Uterus (tissue), 4 donors: ENCODE results near the gene PSTPIP1. TPM values are rescaled to one million over a fixed set of nuclear protein-coding genes. Genes with fewer than 3 reads are reported as not detected.

Source experiments
- DNase-seq, 2 donors: peaks; one replicate each; pipeline ENCODE4 v3.0.0-alpha.2; 2019 to 2020
- H3K27ac ChIP-seq, 2 donors: fragments of 200-600 bp; sonication (generic); 1 replicate in 1 of 2; 2 replicates in 1 of 2; pipeline ENCODE4 v1.5.1; 2016 to 2018
- H3K27me3 ChIP-seq, 2 donors: fragments of 200-600 bp; sonication (generic); one replicate each; pipeline ENCODE4 v1.5.1; 2018 to 2019; ENCODE audit warnings: control low read depth in 1 of 2
- H3K36me3 ChIP-seq, 2 donors: fragments of 200-600 bp; sonication (generic); one replicate each; pipeline ENCODE4 v1.5.1; 2019; ENCODE audit warnings: control low read depth in 1 of 2
- H3K4me1 ChIP-seq, 2 donors: fragments of 200-600 bp; sonication (generic); one replicate each; pipeline ENCODE4 v1.5.1; 2018 to 2019; ENCODE audit warnings: control low read depth in 1 of 2
- H3K4me3 ChIP-seq, 2 donors: fragments of 200-600 bp; sonication (generic); 1 replicate in 1 of 2; 2 replicates in 1 of 2; pipeline ENCODE4 v1.5.1; 2018 to 2019; ENCODE audit warnings: mild to moderate bottlenecking in 1 of 2
- H3K9me3 ChIP-seq, 2 donors: fragments of 200-600 bp; sonication (generic); one replicate each; pipeline ENCODE4 v1.5.1; 2019; ENCODE audit warnings: control low read depth in 1 of 2
- CTCF ChIP-seq, 4 experiments: fragments of 200-600 bp in 2 of 4; fragments of 450-650 bp in 2 of 4; sonication (generic) in 2 of 4; IDR thresholded peaks; one replicate each; pipeline ENCODE4 v1.5.1; 2016 to 2019; ENCODE audit warnings: antibody characterized with exemption in 4 of 4, mild to moderate bottlenecking in 2 of 4, moderate library complexity in 1 of 4
- POLR2A ChIP-seq, 2 donors: fragments of 450-650 bp; IDR thresholded peaks; one replicate each; pipeline ENCODE4 v1.6.1; 2016; ENCODE audit warnings: antibody characterized with exemption in 2 of 2, mild to moderate bottlenecking in 1 of 2, moderate library complexity in 1 of 2
- intact Hi-C: fragments of 100-400 bp; cut with DNase I; formaldehyde crosslinking; loops from one replicate; pipeline ENCODE4 v1.15.1; 2023; ENCODE audit warnings: low total_unique reads
- total RNA-seq, 4 donors: library from RNA; depleted of rRNA in 3 of 4; stranded (reverse); fragments of >200 nt in 3 of 4; gene quantifications; one replicate each; pipeline versions ENCODE4 v1.1.0 to v1.2.4, GENCODE V29; 2014 to 2023
- donor health status: DM: yes; HTN: yes; CAD: no.

PSTPIP1 gene
- total RNA-seq, 4 donors from 2014 or later: 1.3 to 10.0 (median 4.7) TPM; not detected in 1

DNA sequence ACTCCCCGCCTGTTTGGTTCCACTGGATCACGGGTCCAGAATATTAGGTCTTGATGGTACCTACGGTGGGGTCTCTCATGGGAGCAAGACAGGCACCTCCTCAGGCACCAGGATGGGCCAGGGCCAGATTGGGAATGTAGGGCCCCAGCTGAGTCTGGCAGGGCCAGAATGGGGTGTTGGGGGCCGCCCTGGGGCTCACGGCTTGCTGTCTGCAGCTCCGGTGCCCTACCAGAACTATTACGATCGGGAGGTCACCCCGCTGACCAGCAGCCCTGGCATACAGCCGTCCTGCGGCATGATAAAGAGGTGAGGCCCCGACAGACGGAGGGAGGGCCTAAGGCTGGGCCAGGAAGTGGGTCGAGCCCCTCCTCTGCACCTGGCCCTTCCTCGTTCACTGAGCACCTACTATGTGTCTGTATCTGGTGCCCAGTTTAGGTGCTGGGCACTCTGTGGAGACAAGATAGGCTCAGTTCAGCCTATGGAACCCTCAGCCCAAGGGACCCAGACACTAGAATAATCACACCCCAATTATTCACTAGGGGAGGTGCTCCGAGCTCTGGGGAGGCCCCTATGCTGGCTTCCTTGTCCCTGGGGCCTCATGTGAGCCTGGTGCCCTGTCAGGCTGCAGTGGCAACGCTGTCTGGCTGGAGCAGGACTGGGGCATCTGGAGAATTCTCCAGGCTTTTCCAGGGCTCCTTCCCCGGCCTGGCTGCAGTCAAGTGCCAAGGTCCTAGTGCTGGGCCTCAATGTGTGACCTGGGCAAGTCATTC, 37.9 kb downstream of the PSTPIP1 start:
- TF ChIP-seq CTCF (IDR thresholded peaks at IDR 0.05) (no peak), POLR2A (IDR thresholded peaks at IDR 0.05) (no peak)
- Histone ChIP-seq H3K9me3 (no peaks in the 10 kb centered on the region), H3K4me1 (no peaks in the 10 kb centered on the region), H3K27ac (no peak overlapping the region), H3K36me3 (no peaks in the 10 kb centered on the region), H3K4me3 (no peak overlapping the region), H3K27me3 (no peaks in the 10 kb centered on the region)
- intact Hi-C loops: no loop called here
- peak in 1 of 2 donors; percentile 11 for DNase-seq

DNA sequence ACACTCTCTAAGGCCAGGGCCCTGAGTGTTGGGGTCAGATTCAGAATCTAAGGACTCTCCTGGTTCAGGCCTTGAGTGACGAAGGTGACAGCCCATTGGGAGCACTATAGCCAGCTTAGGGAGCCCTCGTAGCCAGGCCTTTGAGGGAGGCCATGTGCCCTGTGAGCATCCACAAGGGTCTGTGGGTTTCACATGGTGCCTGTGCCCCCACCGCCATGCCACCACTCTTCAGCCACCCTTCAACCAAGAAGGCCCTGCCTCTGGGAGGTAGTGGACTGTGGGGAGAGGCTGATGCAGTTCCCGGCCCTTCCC, 38.4 kb downstream of the PSTPIP1 start:
- no peaks in the 10 kb centered on the region for H3K27me3 ChIP-seq
- DNase-seq: peak in 1 of 2 donors; percentile 8
- no peak overlapping the region for H3K4me3 ChIP-seq
- no peaks in the 10 kb centered on the region for H3K4me1 ChIP-seq
- no peaks in the 10 kb centered on the region for H3K36me3 ChIP-seq
- H3K9me3 ChIP-seq: no peaks in the 10 kb centered on the region
- TF ChIP-seq POLR2A (IDR thresholded peaks at IDR 0.05) (no peak), CTCF (IDR thresholded peaks at IDR 0.05) (no peak)
- no peak overlapping the region for H3K27ac ChIP-seq
- intact Hi-C loops: no loop called here

DNA sequence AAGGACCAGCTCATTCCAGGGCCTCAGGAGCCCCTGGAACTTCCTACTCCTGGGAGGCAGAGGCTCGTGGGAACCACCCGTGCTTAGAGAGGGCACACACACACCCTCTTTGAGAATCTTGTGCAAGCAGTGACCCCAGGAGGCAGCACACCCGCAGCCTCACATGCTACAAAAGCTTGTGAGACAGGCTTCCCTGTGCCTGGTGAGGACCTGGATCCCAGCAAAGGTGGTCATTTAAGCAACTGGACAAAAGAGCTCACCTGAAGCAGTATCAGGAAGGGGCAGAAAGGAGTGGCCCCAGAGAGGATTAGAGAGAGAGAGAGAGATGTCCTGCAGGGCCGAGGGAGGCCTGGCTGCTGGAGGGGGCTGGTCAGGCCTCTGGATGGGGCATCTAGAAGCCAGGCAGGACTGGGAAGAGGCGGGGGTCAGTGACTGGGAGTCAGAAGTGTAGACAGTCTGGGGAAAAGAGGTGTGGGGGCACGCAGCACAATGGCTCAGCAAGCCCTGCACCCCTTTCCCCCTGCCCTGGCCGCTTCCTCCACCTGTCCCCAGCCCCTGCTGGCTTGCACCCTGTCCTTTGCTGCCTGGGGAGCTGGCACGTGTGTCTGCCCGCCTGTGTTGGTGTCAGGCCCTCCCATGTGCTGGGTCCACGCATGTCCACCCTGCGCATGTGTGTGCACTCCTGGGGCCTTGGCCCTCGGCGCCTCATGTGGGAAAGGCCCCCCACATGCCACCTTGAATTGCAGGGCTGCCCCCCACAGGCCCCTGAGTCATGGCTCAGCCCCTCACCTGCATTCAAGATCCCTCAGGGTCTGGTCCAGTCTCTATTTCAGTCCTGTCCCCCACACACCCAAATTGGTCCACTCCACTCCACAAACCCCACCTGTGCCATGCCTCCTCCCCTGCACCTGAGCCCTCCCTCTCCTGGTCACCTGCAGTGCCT, 39.1 kb downstream of the PSTPIP1 start:
- TF ChIP-seq POLR2A (IDR thresholded peaks at IDR 0.05) (no peak), CTCF (IDR thresholded peaks at IDR 0.05) (no peak)
- peak in 1 of 2 donors; percentile 11 for DNase-seq
- no peaks in the 10 kb centered on the region for H3K4me1 ChIP-seq
- no peaks in the 10 kb centered on the region for H3K27me3 ChIP-seq
- H3K9me3 ChIP-seq: no peaks in the 10 kb centered on the region
- intact Hi-C loops: no loop called here
- H3K27ac ChIP-seq: no peak overlapping the region
- no peaks in the 10 kb centered on the region for H3K36me3 ChIP-seq
- no peak overlapping the region for H3K4me3 ChIP-seq

DNA sequence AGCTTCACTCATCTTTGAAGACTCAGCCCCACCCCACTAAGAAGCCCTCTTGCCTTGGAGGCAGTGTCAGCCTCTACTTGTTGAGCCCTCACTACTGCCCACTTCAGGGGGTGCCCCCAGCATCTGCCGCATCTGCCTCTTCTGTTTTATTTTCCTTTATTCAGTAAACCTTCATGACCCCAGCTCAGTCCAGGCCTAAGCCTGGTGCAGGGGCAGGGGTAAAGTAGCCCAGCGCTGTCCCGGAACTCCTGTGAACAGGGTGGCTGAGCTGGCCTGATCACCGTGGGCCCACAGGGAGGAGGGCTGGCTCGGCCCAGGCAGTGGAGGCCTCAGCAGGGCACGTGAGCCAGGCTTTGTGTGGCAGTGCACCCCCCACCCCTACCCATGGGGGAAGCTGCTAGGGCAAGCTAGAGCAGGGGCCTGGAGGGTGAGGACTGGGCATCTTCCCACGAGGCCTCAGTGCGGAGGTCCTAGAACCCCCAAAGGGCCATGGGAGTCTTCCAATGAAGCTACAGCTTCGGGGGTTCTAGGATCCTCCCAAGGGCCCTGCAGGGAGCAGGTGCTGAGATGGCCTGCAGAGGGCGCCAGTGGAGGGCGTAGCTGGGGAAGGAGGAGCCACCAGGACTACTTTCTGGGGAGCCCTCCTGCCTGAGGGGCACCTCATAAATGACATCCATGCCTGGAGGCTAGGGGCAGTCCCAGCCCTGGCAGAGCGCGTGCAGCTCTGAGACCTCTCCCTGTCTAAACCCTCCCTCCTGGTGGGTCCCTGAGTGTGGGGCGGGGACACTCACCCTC, 40.0 kb downstream of the PSTPIP1 start:
- peak in 1 of 2 donors; percentile 27 for DNase-seq
- H3K27ac ChIP-seq: no peak overlapping the region
- intact Hi-C loops: no loop called here
- H3K36me3 ChIP-seq: no peaks in the 10 kb centered on the region
- no peaks in the 10 kb centered on the region for H3K4me1 ChIP-seq
- TF ChIP-seq CTCF (IDR thresholded peaks at IDR 0.05): peak in 2 of 4 experiments; percentile 30 to 36
- TF ChIP-seq POLR2A (IDR thresholded peaks at IDR 0.05): no peak
- H3K9me3 ChIP-seq: no peaks in the 10 kb centered on the region
- H3K27me3 ChIP-seq: no peaks in the 10 kb centered on the region
- no peak overlapping the region for H3K4me3 ChIP-seq
